Measurements from ENCODE around the gene ERBB4.
A peak's percentile ranks its signal among the peaks of the same experiment; 100 is the strongest.

Gene ERBB4

DNA sequence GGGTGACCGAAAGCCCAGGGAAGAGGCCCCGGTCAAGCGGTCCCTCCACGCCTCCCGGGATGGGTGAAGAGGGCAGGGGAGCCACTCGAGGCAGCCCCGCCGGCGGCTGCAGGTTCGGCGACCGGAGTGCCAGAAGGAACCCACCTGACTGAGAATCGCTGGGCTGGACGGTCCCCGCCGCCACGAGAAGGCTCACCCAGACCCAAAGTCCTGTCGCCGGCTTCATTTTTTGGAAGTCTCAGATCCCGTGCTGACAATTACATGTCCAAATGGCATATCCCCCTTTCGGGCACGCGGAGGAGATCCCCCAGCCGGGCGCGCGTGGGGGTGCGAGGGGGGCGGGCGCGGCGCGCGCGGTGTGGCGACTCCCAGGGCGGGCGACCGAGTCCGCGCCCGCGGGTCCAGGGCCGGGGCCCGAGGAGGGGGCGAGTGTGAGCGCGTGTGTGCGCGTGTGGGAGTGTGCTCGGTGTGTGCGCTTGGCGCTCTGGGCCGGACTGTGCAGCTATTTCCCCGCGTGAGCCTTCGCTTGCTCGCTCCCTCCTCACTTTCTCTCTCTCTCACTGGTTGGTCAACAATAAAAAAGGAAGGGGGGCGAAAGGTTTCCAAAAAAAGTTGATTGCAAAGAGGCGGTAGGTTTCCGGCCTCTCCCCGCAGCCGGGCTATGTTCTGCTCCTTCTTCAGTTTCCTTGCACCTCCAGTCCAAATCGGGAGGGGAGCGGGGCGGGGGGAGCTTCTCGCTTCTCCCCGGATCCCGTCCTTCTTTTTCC lies at the start of gene ERBB4:
TSS of gene ERBB4 (minus strand) at position 498 of the 767 bp plus-strand sequence. CDS start at position 226, 272 bp downstream.
- peak; percentile 58 for DNase-seq

- DNase-seq, result no peak
Measured at GRCh38 chr2:212580117-212580516, 41.5 kb upstream of the ERBB4 start.

DNA sequence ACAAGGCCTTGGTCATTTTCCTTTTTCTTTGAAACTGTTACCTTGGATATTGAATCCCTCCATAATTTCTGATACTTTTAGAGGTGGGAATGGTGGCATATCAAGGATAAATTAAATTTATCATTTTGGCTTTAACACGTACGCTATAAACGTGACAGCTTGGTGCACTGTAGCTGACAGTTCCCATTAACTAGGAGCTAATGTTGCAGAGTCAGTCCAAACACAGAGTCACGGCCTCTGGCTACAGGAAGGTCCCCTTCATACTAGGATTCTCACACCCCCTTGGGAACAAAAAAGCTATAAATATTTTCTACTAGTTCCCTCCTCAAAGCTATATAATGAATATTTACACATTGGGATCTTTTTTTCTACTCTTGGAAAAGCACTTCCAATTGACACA lies 17.7 kb upstream of the ERBB4 start:
- no peak for DNase-seq

- DNase-seq, result no peak
Measured at GRCh38 chr2:212554233-212554632, 15.6 kb upstream of the ERBB4 start.

DNA sequence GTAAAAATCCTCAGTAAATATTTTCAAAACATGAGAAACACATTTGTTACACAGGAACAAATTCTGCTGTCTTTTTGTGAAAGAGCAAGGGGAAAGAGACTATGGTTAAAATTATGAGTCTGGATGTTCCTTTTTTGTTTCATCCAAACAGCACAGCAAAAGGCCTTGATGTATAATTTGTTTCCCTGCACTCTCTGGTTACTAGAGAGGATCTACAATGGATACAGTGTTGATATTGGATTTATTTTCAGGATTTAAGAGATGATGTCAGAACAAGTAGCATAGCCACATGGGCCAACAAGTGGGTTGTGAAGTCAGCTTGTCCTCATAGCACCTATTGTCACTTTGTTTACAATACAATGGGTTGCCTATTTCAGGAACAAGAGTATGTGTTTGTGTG lies 11.3 kb upstream of the ERBB4 start:
- DNase-seq, result no peak

- peak; percentile 31 for DNase-seq
Measured at GRCh38 chr2:212549463-212549862, 10.9 kb upstream of the ERBB4 start.

DNA sequence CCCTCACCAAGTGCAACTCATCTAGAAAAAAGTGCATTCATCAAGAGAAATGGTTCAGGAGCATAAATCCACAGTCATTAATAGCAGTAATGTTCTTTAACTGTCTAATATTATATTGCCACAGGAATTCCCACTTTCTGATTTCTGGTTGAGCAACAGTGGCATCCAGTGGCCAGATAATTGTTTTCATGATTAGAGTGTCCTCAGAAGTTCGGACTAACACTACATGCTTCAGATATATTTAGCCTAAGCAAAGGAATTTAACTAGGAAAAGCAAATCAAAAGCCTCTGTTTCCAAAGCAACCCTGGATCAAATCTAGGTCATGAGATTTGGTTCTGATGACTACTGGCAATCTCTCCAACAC lies 9.8 kb upstream of the ERBB4 start:
- peak; percentile 45 for DNase-seq

GRCh38 chr2:212547716-212548454 lies 9.3 kb upstream of the ERBB4 start:
- DNase-seq, result no peak

DNA sequence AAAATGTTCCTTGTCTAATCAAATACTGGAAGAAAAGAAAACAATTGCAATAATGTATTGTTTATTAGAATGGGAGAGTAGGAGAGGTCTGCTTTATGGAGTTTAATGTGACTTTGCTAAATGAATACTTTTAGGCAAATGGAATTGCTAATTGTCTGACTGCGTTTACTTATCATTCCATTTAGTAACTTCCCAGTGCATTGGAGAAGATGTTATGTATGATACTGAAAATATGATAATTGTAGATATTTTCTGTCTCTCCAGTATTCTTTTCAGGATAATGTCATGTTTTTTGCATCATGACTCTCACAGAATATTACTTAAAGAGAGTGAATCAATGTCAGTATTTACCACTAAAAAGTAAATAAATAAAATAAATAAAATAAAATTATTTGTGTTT lies 8.1 kb upstream of the ERBB4 start:
- DNase-seq, result no peak

DNA sequence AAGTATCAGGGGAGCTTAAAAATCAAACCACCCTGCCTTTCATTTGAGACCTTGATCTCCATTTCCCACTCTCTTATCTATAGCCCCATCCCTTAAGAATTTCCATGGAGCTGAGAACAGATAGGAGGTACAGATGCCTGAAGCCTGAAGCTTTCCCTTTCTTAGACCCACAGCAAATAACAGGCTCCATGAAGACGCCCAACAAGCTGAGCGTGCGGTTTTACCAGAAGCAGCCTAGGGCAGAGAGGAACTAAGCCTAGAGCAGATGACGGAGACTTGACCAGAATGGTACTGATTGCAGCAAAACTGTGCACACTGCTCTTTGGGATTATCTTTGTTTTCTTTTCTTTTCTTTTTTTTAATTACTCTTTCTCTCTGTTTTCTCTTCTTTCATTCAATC lies 1.7 kb upstream of the ERBB4 start:
- no peak for DNase-seq

DNA sequence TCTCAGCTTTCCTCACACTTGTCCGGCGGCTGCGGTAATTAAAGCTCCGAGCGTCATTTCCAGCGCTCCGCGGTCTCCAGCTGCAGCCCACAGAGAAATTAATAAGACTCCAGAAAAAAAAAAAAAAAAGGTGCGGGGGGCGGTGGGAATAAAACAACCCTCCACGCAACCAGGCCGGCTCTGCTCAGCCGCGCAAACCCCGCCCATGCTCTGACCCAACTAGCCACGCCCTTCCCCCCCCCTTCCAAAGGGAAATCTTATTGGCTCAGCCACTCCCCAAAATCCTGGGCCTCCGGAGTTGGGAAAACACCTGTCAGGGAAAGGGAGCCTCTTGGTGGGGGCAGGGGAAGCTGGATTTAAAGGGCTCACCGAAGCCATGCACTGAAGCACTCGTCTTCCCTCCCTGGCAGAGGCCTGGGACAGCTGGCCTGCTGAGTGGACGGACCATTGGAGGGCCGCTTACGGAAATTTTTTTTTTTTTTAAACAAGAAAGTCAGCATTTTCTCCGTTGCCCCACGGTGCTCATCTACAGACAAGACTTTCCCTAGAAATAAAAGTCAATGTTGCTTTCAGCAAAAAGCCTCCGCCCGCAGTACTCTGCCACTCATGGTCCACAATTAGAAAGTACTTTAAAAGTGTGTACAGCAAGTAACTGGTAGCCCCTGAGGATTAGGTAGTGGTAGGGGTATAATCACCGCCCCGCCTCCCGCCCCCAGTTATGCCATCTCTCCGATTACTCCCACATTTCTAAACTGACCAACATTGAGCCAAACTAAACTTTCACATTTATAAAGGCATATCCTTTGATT lies 674 bp upstream of the ERBB4 start:
- DNase-seq, result peak; percentile 84

DNA sequence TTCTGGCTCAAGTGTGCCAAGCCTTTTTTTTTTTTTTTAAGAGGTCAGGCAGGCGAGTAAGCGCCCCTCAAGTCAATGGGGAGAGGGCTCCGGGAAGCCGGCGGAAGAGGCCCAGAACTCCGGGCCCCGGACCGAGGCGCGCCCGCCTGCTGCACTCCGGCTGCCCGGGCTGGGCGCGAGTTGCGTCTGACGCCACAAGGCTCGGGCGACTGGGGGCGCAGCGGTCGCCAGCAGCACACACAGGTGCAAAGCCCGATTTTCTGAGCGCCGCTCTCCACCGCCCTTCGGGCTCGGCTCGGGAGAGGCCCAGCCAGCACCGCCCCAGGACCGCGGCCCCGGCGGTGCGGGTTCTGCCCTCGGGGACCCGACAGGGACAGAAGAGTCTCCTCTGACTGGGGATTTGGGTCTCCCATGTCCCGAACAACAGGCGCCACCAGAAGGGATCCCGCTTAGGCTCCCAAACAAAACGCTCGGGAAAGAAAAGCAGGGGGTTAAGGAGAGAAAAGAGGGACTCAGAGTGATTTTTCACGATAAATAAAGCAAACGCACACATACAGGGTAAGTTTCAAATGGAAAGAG lies 787 bp downstream of the ERBB4 start:
- DNase-seq, result peak; percentile 26

- peak; percentile 60 for DNase-seq
Measured at GRCh38 chr2:212536817-212537725, 1.5 kb downstream of the ERBB4 start.

- peak; percentile 83 for DNase-seq
Measured at GRCh38 chr2:212535996-212536816, 2.4 kb downstream of the ERBB4 start.

- DNase-seq, result no peak
Measured at GRCh38 chr2:212534336-212534735, 4.3 kb downstream of the ERBB4 start.

DNA sequence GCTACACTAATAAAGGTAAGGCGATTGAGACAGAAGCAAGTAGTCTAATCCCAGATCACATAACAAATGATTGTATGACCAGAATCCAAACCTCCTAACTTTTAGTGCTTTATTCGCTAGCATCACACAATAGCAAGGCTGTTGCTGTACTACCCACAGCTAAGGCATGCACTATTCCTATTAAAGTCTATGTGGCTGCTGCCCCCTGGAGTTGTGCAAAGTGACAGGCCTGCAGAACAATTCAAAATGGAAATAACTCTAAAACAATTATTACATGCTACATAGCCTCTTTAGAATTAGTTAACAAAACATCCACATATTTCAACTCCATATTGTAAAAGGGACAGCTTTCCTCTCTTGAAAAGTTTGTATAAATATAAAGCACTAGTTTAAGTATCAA lies 6.0 kb downstream of the ERBB4 start:
- peak; percentile 17 for DNase-seq

GRCh38 chr2:212532087-212532486 lies 6.5 kb downstream of the ERBB4 start:
- DNase-seq, result no peak

DNA sequence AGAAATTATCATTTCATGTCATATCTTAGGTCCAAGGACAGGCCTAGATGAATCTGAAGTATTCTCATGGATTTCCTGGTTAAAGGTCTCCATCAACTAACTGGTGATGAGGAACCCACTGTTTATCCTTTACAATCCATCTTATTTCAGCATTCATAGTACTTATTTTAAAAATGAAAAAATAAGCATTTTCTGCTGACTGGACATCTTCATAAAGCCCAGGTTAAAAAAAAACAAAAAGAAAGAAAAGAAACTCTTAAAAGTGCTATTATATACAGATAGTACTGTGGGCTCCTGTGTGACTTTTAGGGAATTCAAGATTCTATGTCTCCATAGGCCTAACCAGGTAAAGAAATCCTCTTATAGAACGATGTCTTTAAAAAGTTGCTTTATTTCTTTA lies 7.1 kb downstream of the ERBB4 start:
- DNase-seq, result no peak

DNA sequence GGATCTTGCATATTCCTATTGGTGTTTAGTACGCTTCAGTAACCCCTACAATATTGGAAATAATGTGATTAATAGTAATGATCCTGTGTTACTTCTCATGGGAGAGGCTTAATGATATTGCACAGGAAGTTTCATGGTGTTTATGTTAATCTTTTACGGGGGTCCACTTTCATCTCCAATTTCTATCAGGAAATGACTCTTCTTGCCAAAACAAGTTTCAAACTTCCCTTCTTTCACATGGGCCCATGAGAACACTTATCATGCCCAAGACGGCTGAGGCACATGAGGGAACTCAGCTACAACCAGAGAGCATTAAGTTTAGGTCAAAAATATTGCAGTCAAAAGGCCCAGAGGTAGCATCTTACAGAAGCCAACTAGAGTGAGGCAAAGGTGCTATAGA lies 7.6 kb downstream of the ERBB4 start:
- DNase-seq, result no peak

DNA sequence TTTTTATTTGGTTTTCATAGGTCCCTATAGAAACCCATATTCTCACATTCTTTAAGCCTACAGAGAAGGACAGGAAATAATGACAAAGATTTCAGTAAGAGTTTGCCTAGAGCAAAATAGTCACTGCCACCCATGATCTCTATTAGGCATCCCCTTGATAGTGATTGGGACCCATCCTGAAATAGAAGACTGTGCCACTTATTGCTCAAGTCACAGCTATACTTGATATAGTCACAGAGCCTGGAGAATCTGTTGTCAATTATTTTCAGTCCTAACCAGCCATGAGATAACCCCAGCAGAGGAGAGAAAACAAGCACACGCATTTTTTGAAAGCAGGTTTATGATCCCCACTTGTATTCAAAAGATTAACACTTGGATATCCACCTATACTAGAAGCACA lies 8.2 kb downstream of the ERBB4 start:
- DNase-seq, result no peak
